Measurements from ENCODE around the gene WWC1.

DNA sequence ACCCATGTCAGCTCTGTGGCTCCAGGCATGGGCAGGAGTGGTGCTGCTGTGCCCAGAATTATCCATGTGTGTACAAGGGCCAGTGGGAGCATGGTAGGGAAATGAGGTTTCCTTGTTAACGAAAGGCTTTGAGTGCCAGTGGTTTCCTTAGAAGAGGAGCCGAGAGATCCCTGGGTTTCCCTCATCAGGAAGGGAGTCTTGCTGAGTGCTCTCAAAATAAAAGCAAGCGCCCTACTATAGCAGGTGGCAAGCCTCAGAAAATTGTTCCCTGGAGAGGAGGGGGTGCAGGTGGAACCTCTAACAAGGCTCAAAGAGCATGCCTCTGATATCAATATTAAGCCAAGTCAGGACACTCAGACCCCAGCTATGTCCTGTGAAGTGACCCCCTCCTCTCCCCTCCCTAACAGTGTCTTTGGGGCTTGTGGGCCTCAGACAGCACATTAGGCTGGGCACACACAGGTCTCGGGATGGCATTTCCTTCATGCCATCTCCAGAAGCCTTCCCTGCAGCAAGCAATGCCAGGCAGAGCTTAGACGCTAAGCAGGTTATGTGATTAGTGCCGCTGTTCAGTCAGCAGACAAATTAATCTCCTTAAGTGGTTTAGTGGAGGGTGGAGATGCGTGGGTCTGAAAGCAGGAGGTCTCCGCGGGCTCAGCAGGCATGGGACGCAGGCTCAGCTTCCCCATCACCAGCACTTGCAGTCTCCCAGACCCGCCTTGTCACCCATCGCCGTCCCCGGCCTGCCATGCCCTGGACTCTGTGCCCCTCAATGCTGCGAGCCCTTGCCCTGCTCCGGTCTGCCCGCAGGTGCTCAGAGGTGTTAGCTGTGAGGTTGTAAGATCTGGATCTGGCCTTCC is 134.8 kb downstream of the WWC1 start:
- TF ChIP-seq EZH2 (optimal IDR thresholded peaks at IDR 0.05; ENCODE audit: low read depth, low read length) = no peak
- no peak for TF ChIP-seq EZH2phosphoT487 (IDR thresholded peaks at IDR 0.05; ENCODE audit: low read length)
- TF ChIP-seq, protein P1, sequence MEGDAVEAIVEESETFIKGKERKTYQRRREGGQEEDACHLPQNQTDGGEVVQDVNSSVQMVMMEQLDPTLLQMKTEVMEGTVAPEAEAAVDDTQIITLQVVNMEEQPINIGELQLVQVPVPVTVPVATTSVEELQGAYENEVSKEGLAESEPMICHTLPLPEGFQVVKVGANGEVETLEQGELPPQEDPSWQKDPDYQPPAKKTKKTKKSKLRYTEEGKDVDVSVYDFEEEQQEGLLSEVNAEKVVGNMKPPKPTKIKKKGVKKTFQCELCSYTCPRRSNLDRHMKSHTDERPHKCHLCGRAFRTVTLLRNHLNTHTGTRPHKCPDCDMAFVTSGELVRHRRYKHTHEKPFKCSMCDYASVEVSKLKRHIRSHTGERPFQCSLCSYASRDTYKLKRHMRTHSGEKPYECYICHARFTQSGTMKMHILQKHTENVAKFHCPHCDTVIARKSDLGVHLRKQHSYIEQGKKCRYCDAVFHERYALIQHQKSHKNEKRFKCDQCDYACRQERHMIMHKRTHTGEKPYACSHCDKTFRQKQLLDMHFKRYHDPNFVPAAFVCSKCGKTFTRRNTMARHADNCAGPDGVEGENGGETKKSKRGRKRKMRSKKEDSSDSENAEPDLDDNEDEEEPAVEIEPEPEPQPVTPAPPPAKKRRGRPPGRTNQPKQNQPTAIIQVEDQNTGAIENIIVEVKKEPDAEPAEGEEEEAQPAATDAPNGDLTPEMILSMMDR (IDR thresholded peaks at IDR 0.05; ENCODE audit: low read length) = no peak
